ENCODE results near the gene PLA2G1B.
"Not testable (repeated sequence)": the region's sequence is repeated elsewhere in the genome, so short reads cannot be mapped to it uniquely, and the experiment has no call there.

The PLA2G1B gene

DNA sequence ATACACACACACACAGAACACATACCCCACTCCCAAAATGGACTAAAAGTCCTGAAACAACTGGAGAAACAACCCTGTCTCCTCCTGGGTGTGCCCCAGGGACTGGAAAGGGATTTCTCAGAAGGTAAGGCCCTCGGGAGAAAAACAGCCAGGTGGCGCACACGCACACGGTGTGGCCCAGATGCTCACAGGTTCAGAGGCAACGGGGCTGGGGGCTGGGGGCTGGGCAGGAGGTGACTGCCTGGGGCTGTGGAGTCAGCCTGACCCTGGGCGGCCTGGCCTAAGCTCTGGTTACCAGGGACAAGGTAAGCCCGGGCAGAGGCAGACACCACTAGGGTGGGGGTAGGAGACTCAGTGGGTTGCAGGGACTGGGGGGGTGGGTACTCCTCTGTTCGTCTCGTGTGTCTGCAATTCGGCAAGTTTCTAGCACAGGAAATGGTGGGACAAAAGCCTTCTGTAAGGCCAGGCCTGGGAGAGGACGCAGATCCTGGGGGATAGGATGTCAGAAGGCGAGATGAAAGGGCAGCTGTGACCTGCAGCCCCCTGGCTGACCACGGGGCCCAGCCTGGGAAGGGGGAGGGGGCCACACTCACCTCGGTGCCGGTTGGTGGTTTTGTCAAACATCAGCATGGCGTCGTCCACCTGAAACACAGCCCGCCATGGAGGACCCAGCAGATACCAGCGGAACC lies 31.0 kb upstream of the PLA2G1B start:
- DNase-seq (ENCODE audit: low read depth, low spot score), result no peak

DNA sequence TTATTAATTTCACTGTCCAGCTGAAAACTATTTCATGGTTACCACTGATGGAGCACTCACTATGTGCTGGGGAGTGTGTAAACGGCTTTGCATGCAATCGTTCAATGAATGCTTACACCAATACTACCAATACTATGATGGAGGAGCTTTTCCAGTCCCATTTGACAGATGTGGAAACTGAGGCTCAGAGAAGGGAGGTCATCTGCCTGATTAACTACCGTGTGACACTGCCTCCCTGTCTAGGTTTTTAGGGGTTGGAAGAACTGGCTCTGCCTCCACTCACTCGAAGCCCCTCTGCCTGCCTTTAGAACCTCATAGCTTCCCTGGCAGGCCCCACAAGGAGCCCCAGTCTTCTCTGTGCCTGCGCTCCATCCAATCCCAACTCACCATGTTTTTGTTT lies 29.5 kb upstream of the PLA2G1B start:
- no peak for DNase-seq (ENCODE audit: low read depth, low spot score)

DNA sequence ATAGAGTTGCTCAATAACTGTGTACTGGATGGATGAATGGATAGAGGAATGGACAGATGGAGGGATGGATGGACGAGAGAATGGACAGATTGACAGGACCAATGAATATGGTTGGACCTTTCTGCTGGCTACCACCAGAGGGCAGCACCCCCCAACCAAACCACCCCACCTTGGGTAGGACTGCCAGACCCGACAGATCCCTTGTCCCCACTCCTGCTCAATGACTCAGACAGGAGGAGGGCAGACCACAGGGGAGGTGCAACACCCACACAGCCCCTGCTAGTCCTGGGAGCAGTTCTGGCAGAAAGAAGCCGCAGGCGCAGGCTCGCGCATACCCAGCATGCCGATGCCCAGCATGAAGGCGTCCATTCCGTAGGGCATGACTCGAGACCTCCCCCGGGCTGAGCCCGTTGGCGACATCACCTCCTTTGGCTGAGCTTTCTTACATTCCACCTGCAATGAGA lies 29.0 kb upstream of the PLA2G1B start:
- peak; percentile 49 for DNase-seq (ENCODE audit: low read depth, low spot score)

DNA sequence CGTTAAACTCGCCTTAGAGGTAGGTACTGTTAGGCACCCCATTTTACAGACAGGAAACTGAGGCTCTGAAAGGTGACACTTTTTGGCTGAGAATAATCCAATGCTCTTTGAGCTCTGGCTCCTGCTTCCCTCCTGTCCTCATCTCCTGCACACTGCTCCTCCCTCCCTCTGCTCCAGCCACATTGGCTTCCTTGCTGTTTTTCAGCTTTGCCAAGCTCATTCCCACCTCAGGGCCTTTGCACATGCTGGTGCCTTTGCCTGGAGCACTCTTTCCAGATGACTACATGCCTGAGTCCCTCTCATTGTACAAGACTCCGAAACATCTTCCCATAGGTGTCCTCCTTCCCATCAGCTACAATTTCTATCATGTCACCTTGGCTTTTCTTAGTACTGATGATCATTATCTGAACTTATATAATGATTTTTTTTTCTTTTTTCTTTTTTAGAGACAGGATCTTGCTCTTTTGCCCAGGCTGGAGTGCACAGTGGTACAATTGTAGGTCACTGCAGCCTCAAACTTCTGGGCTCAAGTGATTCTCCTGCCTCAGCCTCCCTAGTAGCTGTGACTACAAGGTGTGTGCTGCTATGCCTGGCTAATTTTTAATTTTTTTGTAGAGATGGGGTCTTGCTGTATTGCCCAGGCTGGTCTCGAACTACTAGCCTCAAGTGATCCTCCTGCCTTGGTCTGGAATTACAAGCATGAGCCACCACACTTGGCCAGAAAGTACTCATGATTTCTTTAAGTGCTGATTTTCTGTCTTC lies 26.2 kb upstream of the PLA2G1B start:
- no peak for DNase-seq (ENCODE audit: low read depth, low spot score)

GRCh38 chr12:120353136-120353535 lies 25.6 kb upstream of the PLA2G1B start:
- DNase-seq (ENCODE audit: low read depth, low spot score), result no peak

DNA sequence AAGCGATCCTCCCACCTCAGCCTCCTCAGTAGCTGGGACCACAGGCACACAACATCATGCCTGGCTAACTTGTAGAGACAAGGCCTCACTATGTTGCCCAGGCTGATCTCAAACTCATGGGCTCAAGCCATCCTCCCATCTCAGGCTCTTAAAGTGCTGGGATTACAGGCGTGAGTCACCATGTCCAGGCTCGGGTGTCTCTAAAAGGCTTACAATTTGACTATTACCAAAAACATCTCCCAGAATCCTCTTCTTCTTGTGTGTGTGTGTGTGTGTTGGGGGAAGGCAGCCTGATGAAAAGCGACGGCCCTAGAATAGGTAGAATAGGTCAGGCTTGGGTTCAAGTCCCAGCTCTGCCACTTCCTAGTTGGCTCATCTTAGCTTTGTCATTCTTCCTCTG lies 24.5 kb upstream of the PLA2G1B start:
- no peak for DNase-seq (ENCODE audit: low read depth, low spot score)

- DNase-seq (ENCODE audit: low read depth, low spot score), result no peak
These were observed 23.2 kb upstream of the PLA2G1B start for GRCh38 chr12:120350576-120351350.

DNA sequence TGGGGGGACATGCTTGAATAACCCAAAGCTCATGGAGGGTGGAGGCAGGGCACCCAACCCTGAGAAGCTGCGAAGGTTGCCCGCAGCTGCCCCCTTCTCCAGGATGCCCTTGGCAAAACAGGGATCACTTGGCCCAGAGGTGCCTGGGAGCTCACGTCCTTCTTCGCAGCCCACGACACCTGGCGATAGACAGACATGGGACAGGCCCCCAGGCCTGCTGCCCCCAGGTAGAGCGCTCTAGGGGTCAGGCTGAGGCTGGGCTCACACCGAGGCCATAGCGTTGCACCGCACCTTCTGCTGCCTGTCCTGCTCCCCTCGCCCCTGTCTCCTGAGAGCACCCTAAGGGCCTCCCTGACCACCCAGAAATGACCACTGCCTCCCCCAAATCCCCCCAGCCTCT lies 20.2 kb upstream of the PLA2G1B start:
- no peak for DNase-seq (ENCODE audit: low read depth, low spot score)

DNA sequence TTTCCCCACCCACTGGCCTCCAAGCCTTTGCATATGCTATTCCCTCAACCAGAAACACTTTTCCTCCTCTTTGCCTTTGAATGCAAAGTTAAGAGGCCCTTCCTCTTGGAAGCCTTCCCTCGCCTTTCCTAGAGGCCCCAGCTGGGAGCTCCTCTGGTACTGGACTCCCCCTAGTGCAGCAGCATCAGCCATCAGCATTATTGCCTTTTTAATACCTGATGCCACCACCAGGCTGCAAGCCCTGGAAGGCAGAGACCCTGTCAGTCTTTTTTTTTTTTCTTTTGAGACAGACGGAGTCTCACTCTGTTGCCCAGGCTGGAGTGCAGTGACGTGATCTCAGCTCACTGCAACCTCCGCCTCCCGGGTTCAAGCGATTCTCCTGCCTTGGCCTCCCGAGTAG lies 19.1 kb upstream of the PLA2G1B start:
- DNase-seq (ENCODE audit: low read depth, low spot score), result no peak

- no peak for DNase-seq (ENCODE audit: low read depth, low spot score)
These were observed 18.5 kb upstream of the PLA2G1B start for GRCh38 chr12:120346031-120346430.

- DNase-seq (ENCODE audit: low read depth, low spot score), result no peak
These were observed 16.1 kb upstream of the PLA2G1B start for GRCh38 chr12:120343692-120344091.

- no peak for DNase-seq (ENCODE audit: low read depth, low spot score)
These were observed 15.5 kb upstream of the PLA2G1B start for GRCh38 chr12:120343039-120343537.

- DNase-seq (ENCODE audit: low read depth, low spot score), result no peak
These were observed 14.8 kb upstream of the PLA2G1B start for GRCh38 chr12:120342175-120343038.

DNA sequence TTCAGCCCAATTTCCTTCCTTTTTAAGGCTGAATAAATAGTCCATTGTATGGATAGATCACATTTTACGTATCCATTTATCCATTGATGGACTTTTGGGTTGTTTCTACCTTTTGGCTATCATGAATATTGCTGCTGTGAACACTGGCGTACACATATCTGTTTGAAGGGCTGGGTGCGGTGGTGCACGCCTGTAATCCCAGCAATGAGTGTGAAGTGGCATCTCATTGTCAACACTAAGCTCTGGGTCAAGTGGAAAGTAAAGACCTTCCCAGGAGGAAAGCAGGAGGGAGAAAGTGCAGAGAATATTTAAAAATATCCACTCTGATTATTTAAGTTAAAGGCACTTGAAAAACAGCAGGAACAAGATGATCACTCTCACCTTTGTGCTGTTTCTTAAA lies 11.7 kb upstream of the PLA2G1B start:
- DNase-seq (ENCODE audit: low read depth, low spot score), result no peak

- DNase-seq (ENCODE audit: low read depth, low spot score), result no peak
These were observed 10.2 kb upstream of the PLA2G1B start for GRCh38 chr12:120337730-120338129.

DNA sequence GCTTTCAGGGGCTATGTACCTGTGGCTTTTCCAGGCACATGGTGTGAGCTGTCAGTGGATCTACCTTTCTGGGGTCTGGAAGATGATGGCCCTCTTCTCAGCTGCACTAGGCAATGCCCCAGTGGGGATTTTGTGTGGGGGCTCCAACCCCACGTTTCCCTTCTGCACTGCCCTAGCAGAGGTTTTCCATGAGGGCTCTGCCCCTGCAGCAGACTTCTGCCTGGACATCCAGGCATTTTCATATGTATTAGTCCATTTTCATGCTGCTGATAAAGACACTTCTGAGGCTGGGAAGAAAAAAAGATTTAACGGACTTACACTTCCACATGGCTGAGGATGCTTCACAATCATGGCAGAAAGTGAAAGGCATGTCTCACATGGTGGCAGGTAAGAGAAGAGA lies 8.8 kb upstream of the PLA2G1B start:
- DNase-seq (ENCODE audit: low read depth, low spot score), result not testable (repeated sequence)

- DNase-seq (ENCODE audit: low read depth, low spot score), result not testable (repeated sequence)
These were observed 7.9 kb upstream of the PLA2G1B start for GRCh38 chr12:120335447-120335846.

- DNase-seq (ENCODE audit: low read depth, low spot score), result no peak
These were observed 4.9 kb upstream of the PLA2G1B start for GRCh38 chr12:120332523-120332922.

GRCh38 chr12:120332041-120332440 lies 4.5 kb upstream of the PLA2G1B start:
- no peak for DNase-seq (ENCODE audit: low read depth, low spot score)

GRCh38 chr12:120331390-120331789 lies 3.8 kb upstream of the PLA2G1B start:
- DNase-seq (ENCODE audit: low read depth, low spot score), result no peak

DNA sequence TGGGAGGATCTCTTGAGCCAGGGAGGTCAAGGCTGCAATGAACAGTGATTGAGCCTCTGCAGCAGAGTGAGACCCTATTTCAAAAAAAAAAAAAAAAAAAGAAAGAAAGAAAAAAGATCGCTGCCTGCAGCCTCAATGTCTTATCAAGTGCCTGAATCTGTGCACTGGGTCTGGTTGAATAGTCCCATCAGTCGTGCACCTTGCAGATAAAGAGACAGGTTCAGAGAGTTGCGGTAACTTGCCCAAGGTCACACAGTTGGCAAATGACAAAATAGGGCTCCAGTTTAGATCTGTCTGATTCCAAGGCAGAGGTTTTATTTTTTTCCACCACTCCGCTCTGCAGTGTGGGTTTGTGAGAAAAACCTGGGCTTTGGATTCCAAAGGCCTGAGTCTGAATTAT lies 649 bp upstream of the PLA2G1B start:
- DNase-seq (ENCODE audit: low read depth, low spot score), result no peak

All from activated CD4-positive, CD25-positive, alpha-beta regulatory T cell treated with anti-CD3 and anti-CD28 coated beads, Interleukin-2, amount 50 U/mL, for 16 hours (primary cell).